COLO829 (cell line): Measurements from ENCODE around the gene SUPT3H.
"Not testable (repeated sequence)": the region's sequence is repeated elsewhere in the genome, so short reads cannot be mapped to it uniquely, and the experiment has no call there.

Source experiments
- DNase-seq: peaks from one replicate; pipeline ENCODE4 v3.0.0; 2012; ENCODE audit warnings: low spot score

Gene SUPT3H

GRCh38 chr6:45112711-45113110 lies 265.0 kb downstream of the SUPT3H start:
- DNase-seq, result no peak

DNA sequence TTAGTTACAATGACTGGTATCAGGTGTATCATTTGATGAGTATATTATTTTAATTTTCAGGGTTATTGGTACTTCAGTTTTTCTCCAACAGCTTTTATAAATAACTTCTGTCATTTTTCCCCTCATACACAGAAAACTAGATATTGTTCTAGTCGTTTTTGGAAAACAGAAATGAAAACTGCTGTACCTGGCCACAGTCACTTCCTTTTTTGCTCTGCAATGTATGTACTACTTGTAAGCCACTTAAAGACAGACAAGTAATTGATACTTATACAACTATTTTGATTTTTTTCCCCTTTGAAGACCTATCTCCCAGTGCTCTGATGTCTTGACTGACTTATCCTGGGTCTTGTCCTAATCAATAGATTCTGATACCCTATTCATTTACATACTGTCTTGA lies 268.2 kb downstream of the SUPT3H start:
- DNase-seq, result no peak

- DNase-seq, result peak; percentile 19
These were observed 272.4 kb downstream of the SUPT3H start for GRCh38 chr6:45105170-45105820.

DNA sequence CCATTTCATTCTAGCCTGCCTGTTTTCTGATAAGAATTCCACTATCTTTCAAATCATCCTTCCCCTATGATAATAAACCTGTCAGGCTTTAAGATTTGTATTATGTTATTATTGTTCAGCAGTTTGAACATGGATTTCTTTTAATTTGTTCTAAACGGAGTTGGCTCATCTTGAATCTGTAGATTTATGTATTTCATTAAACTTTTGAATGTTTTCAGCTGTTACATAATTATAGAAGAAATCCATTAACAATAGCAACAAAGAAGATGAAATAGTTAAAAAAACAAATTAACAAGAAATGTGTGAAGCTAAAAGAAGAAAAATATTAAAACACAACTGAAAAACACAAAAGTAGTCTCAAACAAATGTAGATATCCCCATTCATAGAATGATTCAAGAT lies 273.3 kb downstream of the SUPT3H start:
- DNase-seq, result no peak

- DNase-seq, result no peak
These were observed 279.5 kb downstream of the SUPT3H start for GRCh38 chr6:45098256-45098655.

GRCh38 chr6:45094831-45095230 lies 282.9 kb downstream of the SUPT3H start:
- no peak for DNase-seq

DNA sequence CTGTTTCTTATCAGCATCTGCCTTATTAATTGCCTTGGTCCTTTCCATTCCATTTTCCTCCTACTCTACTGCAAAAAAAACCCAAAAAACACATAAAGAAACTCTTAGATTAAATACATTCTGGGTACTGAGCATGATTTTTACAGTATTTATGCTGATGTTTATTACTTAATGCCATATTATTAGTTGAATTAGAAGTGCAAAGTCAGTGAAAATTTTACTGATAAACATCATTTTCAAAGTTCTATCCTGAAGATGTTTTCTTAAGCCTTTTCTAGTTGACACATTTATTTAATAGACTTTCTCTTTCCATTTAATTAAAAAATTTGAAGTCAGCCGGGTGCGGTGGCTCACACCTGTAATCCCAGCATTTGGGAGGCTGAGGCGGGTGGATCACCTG lies 285.6 kb downstream of the SUPT3H start:
- no peak for DNase-seq

GRCh38 chr6:45086360-45087084 lies 291.2 kb downstream of the SUPT3H start:
- DNase-seq, result no peak

GRCh38 chr6:45084257-45084656 lies 293.5 kb downstream of the SUPT3H start:
- DNase-seq, result no peak

DNA sequence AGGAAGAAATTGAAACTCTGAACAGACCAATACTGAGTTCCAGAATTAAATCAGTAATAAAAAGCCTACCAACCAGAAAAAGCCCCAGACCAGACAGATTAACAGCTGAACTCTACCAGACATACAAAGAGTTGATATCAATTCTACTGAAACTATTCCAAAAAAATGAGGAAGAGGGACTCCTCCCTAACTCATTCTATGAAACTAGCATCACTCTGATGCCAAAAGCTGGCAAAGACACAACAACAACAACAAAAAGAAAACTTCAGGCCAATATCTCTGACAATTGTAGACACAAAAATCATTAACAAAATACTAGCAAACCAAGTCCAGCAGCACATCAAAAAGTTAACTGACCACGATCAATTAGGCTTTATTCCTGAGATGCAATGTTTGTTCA lies 295.6 kb downstream of the SUPT3H start:
- DNase-seq, result no peak

DNA sequence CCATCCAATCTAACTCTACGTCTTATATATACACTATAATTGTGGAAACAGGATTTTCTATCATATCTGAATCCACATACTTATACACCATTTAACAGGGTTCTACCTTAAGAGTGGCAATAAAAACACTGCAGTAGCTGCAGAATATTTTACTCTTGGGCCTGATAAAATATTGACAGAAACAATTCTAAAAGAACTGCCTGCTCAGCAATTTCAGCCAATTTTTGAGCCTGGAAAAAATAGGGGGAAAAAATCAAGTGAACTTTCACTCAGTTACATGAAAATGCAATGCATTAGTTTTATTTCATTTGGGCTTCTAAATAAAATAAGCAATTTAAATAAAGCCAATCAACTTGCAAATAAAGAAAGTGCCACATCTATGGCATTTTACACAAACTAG lies 296.1 kb downstream of the SUPT3H start:
- no peak for DNase-seq

- DNase-seq, result no peak
These were observed 299.3 kb downstream of the SUPT3H start for GRCh38 chr6:45078432-45078831.

DNA sequence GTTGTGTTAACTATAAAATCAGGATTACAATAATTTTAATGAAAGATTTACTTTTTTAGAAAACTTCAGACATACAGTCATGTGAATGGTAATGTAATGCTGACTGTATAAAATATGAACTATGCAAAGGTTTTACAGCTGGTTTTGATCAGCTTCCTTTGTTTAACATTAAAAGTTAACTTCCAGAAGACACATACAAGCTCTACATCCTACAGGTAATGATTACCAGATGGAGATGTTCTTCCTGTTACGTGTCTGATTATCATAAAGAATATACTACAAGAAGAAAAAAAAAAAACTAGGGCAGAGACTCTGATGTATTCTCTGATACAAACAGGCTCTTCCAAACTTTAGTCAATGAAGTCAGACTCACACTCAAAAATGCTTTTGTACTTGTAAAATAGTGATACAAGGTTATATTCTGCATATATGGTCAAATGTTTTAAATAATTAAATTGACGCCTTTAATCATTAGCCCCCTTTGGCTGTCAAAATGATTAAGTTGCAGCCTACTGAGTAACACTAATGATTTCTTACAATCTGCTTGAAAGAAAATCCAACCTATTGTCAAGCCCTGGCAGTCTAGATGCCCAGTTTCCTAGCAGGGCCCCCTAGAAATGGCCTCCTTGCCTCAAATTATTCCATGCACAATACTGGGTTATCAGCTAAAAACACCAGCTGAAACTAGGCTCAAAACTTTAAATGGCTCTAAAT lies 301.4 kb downstream of the SUPT3H start:
- DNase-seq, result no peak

DNA sequence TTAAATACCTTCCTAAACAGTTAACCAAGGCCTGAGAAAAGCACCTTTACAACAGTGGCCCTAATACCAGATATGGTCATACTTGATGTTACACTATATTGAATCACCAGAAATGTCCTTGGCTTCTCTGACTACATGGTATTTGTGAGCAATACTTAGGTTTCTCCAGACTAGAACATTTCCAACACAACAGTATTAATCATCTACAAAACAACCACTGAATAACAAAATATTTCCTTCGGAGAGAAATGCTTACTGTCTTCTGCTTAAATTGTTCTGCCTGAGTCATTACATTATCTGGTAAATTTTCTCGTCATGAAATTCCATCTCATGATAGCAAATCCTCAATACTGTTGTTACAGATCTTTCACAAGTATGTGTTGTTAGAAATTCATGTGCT lies 302.5 kb downstream of the SUPT3H start:
- no peak for DNase-seq

- DNase-seq, result no peak
These were observed 303.3 kb downstream of the SUPT3H start for GRCh38 chr6:45074439-45074838.

- DNase-seq, result no peak
These were observed 304.0 kb downstream of the SUPT3H start for GRCh38 chr6:45073771-45074170.

- no peak for DNase-seq
These were observed 305.1 kb downstream of the SUPT3H start for GRCh38 chr6:45072673-45073072.

GRCh38 chr6:45072016-45072415 lies 305.7 kb downstream of the SUPT3H start:
- no peak for DNase-seq

- no peak for DNase-seq
These were observed 308.6 kb downstream of the SUPT3H start for GRCh38 chr6:45069091-45069490.

DNA sequence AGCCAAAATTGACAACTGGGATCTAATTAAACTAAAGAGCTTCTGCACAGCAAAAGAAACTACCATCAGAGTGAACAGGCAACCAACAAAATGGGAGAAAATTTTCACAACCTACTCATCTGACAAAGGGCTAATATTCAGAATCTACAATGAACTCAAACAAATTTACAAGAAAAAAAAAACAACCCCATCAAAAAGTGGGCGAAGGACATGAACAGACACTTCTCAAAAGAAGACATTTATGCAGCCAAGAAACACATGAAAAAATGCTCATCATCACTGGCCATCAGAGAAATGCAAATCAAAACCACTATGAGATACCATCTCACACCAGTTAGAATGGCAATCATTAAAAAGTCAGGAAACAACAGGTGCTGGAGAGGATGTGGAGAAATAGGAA lies 310.3 kb downstream of the SUPT3H start:
- not testable (repeated sequence) for DNase-seq

GRCh38 chr6:45062659-45063058 lies 315.1 kb downstream of the SUPT3H start:
- not testable (repeated sequence) for DNase-seq

GRCh38 chr6:45057711-45058110 lies 320.0 kb downstream of the SUPT3H start:
- no peak for DNase-seq

DNA sequence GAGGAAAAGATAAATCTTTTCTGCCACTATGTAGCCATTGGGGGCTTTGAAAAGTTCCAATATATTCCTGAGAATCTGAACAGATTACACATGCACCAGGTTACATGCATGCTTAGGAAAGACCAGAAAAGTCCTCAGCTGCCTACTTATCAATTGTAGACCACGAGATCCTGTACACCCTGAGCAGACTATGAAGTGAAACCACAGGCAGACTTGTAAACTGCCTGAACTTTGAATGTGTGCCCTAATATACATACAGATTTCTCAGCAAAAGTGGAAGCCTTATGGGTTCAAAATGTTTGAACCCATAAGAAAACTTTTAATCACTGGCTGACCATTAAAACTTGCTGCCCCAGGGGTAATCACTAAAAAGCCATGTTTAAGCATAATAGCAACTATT lies 323.1 kb downstream of the SUPT3H start:
- no peak for DNase-seq
